GM12878 (cell line): ENCODE measurements around the gene CEP250. TPM values are rescaled to one million over a fixed set of nuclear protein-coding genes. Genes with fewer than 3 reads are reported as not detected.

Source experiments
- ATAC-seq: fragments of 200-7000 bp; cut with Tn5 transposase; 3 replicates; pipeline ENCODE4 v1.9.1; 2020; ENCODE audit warnings: mild to moderate bottlenecking, moderate library complexity
- BruUV-seq: library from RNA; stranded (reverse); fragments of 400-500 nt; replicated peaks from 2 replicates; lab custom pipeline; 2021; lab: Mats Ljungman, UMichigan
- CTCF ChIA-PET: fragments of 300-600 bp; sonication (Branson Sonifier 250); formaldehyde crosslinking; extraction: SDS; loops from one replicate; lab custom pipeline; 2021; ENCODE audit warnings: inconsistent platforms; lab: Yijun Ruan, JAX
- POLR2A ChIA-PET: fragments of 350-600 bp; formaldehyde crosslinking; extraction: SDS; loops from one replicate; lab custom pipeline; 2021; ENCODE audit warnings: inconsistent platforms; lab: Charles Lee
- RAD21 ChIA-PET: fragments of 300-600 bp; sonication (Branson Sonifier 250); formaldehyde crosslinking; loops from one replicate; lab custom pipeline; 2023; ENCODE audit warnings: antibody characterized with exemption; ENCODE audit not compliant: unreplicated experiment; lab: Charles Lee
- SMC1A ChIA-PET: fragments of 300-600 bp; sonication (Branson Sonifier 250); formaldehyde crosslinking; loops from one replicate; lab custom pipeline; 2023; ENCODE audit not compliant: unreplicated experiment, uncharacterized antibody; lab: Charles Lee
- DNase-seq: peaks from one replicate; pipeline ENCODE4 v3.0.0-alpha.2; 2011; ENCODE audit warnings: low read depth, low spot score
- FAIRE-seq: peaks from 3 replicates; lab custom pipeline; 2011; peaks lifted over from hg19 to GRCh38; lab: Jason Lieb, UNC
- H2AFZ ChIP-seq: 2 replicates; pipeline ENCODE4 v1.6.0; 2011; ENCODE audit warnings: low read depth, low read length, control low read depth; ENCODE audit not compliant: control insufficient read depth
- H3K27ac ChIP-seq: 2 replicates; pipeline ENCODE4 v1.5.1; 2011; ENCODE audit warnings: control low read depth; ENCODE audit not compliant: control insufficient read depth, insufficient read depth
- H3K27me3 ChIP-seq, 2 experiments: replicated peaks in 1 of 2; 2 replicates each; pipeline versions ENCODE4 v1.6.0 to v1.6.1; 2011; ENCODE audit warnings: low read length in 1 of 2; ENCODE audit not compliant: control insufficient read depth in 2 of 2, insufficient read depth in 2 of 2
- H3K36me3 ChIP-seq, 2 experiments: 2 replicates each; pipeline ENCODE4 v1.5.1; 2011; ENCODE audit warnings: low read length in 1 of 2; ENCODE audit not compliant: control insufficient read depth in 2 of 2, insufficient read depth in 2 of 2
- H3K4me1 ChIP-seq: 2 replicates; pipeline ENCODE4 v1.6.1; 2011; ENCODE audit warnings: mild to moderate bottlenecking, low read length, moderate library complexity, mixed read lengths; ENCODE audit not compliant: control insufficient read depth, insufficient read depth
- H3K4me2 ChIP-seq: 2 replicates; pipeline ENCODE4 v1.6.0; 2011; ENCODE audit warnings: control low read depth; ENCODE audit not compliant: control insufficient read depth, insufficient read depth
- H3K4me3 ChIP-seq: fragments of 200-600 bp; sonication (generic); 2 replicates; pipeline ENCODE4 v1.5.1; 2016
- H3K79me2 ChIP-seq: 2 replicates; pipeline ENCODE4 v1.6.0; 2011; ENCODE audit warnings: low read length; ENCODE audit not compliant: control insufficient read depth, insufficient read depth
- H3K9ac ChIP-seq: 2 replicates; pipeline ENCODE4 v1.8.0; 2011; ENCODE audit warnings: low read length, control low read depth, mixed read lengths; ENCODE audit not compliant: control insufficient read depth, insufficient read depth
- H3K9me3 ChIP-seq: replicated peaks from 3 replicates; pipeline ENCODE4 v1.5.1; 2011; ENCODE audit warnings: mild to moderate bottlenecking, low read length; ENCODE audit not compliant: control insufficient read depth, insufficient read depth
- H4K20me1 ChIP-seq: 2 replicates; pipeline ENCODE4 v1.6.0; 2011; ENCODE audit not compliant: control insufficient read depth, insufficient read depth
- ASH2L ChIP-seq: fragments of 300-600, 200-600 bp; sonication (generic); IDR thresholded peaks from 2 replicates; pipeline ENCODE4 v1.6.1; 2017; ENCODE audit warnings: low read depth, mild to moderate bottlenecking, borderline replicate concordance
- CBFB ChIP-seq: IDR thresholded peaks from 2 replicates; pipeline ENCODE4 v1.6.1; 2016; ENCODE audit warnings: antibody characterized with exemption, low read depth
- EED ChIP-seq: sonication (generic); IDR thresholded peaks from 2 replicates; pipeline ENCODE4 v1.6.1; 2016; ENCODE audit warnings: antibody characterized with exemption, low read depth
- MXI1 ChIP-seq: fragments of 150-350 bp; IDR thresholded peaks from 2 replicates; pipeline ENCODE4 v1.6.1; 2011; ENCODE audit warnings: low read depth, mild to moderate bottlenecking, inconsistent platforms, low read length, improper control_type of control experiment
- NFXL1 ChIP-seq: fragments of 450-650 bp; IDR thresholded peaks from 2 replicates; pipeline ENCODE4 v1.6.1; 2017; ENCODE audit warnings: antibody characterized with exemption, mild to moderate bottlenecking, borderline replicate concordance
- NFYB ChIP-seq: IDR thresholded peaks from 2 replicates; pipeline ENCODE4 v1.6.1; 2011; ENCODE audit warnings: low read depth, mild to moderate bottlenecking, low read length, improper control_type of control experiment, moderate library complexity; ENCODE audit not compliant: insufficient read depth
- RB1 ChIP-seq: fragments of 450-650 bp; formaldehyde crosslinking; IDR thresholded peaks from 2 replicates; pipeline ENCODE4 v1.6.1; 2017; ENCODE audit warnings: mild to moderate bottlenecking, borderline replicate concordance
- RFX5 ChIP-seq: IDR thresholded peaks from 2 replicates; pipeline ENCODE4 v1.6.1; 2011; ENCODE audit warnings: low read depth, low read length, improper control_type of control experiment
- SMARCA5 ChIP-seq: fragments of 450-650 bp; IDR thresholded peaks from 2 replicates; pipeline ENCODE4 v1.6.1; 2017; ENCODE audit warnings: mild to moderate bottlenecking
- ZNF622 ChIP-seq: fragments of 450-650 bp; IDR thresholded peaks from 2 replicates; pipeline ENCODE4 v1.6.1; 2017; ENCODE audit warnings: mild to moderate bottlenecking, inconsistent platforms
- ZSCAN29 ChIP-seq: fragments of 450-650 bp; IDR thresholded peaks from 2 replicates; pipeline ENCODE4 v1.6.1; 2017; ENCODE audit warnings: mild to moderate bottlenecking, moderate library complexity
- WGBS: methylation state at CpG from one replicate; pipeline ENCODE4 v1.1.6; 2016; ENCODE audit warnings: low lambda C conversion rate; ENCODE audit not compliant: insufficient replicate concordance, insufficient coverage; ENCODE audit errors: missing lambda C conversion rate; 5-methylcytosine and 5-hydroxymethylcytosine counted together
- in situ Hi-C: fragments of 300-500 bp; cut with MboI; formaldehyde crosslinking; loops from 9 replicates; pipeline ENCODE4 v1.14.3; 2018; ENCODE audit warnings: mixed read lengths
- intact Hi-C: fragments of 100-400 bp; cut with micrococcal nuclease; formaldehyde crosslinking; loops from one replicate; pipeline ENCODE4 v1.14.2; 2022; ENCODE audit not compliant: unreplicated experiment
- polyA plus RNA-seq, 11 experiments: library from polyadenylated mRNA; depleted of rRNA in 4 of 11; unstranded in 6 of 11; stranded (reverse) in 5 of 11; fragments of >200 nt; fragmentation: Nextera tagmentation in 4 of 11; fragmentation: Illumina TruSeq in 1 of 11; extraction: Ambion mirVana in 4 of 11; extraction: Trizol in 1 of 11; gene quantifications; 1 replicate in 1 of 11; 2 replicates in 10 of 11; pipeline versions ENCODE4 v1.2.1 to v1.2.3, GENCODE V29; 2011 to 2016; ENCODE audit warnings: inconsistent platforms in 2 of 11, missing spikeins in 2 of 11, low read depth in 1 of 11
- total RNA-seq, 4 experiments: library from RNA; depleted of rRNA in 3 of 4; stranded (reverse); fragments of >200 nt in 3 of 4; fragmentation: Illumina TruSeq in 1 of 4; extraction: Trizol in 1 of 4; gene quantifications; 2 replicates each; pipeline versions ENCODE4 v1.2.1 to v1.2.3, GENCODE V29; 2013 to 2021
- TF ChIP-seq, protein P1 (sequence below): fragments of 450-650 bp; IDR thresholded peaks from 2 replicates; pipeline ENCODE4 v1.6.1; 2016; ENCODE audit warnings: mild to moderate bottlenecking, moderate library complexity, borderline replicate concordance
- TF ChIP-seq, protein P2 (sequence below): fragments of 450-650 bp; IDR thresholded peaks from 2 replicates; pipeline ENCODE4 v1.6.1; 2017; ENCODE audit warnings: mild to moderate bottlenecking

CEP250 gene
- total and polyA plus RNA-seq, 10 of the 15 experiments (the other 5 are each of a cell fraction or from before 2014, with no cell fraction given) = 2.4 to 41.6 (median 25.7) TPM

DNA sequence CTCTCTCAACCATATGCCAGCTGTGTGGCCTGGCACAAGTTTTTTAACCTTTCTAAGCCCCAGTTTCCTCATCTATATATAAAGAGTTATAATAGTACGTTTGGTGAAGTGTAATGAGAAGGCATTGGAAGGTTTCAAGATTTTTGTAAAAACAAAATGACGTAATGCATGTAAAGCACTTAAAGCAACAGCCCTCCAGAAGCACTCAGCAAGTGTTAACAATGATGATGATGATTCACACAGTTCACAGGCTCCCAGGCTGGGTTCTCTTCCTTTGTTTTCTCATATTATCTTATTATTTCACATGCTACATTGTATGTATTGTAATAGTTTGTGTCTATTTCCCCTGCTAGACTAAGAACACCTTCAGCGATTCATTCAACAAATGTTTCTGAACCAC, 6.2 kb downstream of the CEP250 start:
- H3K4me3 ChIP-seq = no peak overlapping the region
- no peaks in the 10 kb centered on the region for H3K79me2 ChIP-seq
- BruUV-seq = no TSS peak
- H3K27ac ChIP-seq = no peak overlapping the region
- ATAC-seq (no peak), FAIRE-seq (no peak), DNase-seq (no peak)
- ChIA-PET RAD21 (interaction anchor here (0.7 to 1.6 kb wide), 2 partner anchors 155 to 317 kb away, joined by 3 to 4 read pairs; no protein-coding TSS in a partner anchor), SMC1A (interaction anchor here (1.3 kb wide), 2 partner anchors 38 to 154 kb away, joined by 4 read pairs; partner anchors contain the start of gene SPAG4), CTCF (interaction anchor here (1.1 to 3.7 kb wide), 5 partner anchors 13 to 493 kb away, joined by 3 to 27 read pairs (median 15); partner anchors contain the start of gene SCAND1), POLR2A (no interaction called here)
- H3K4me2 ChIP-seq = no peak overlapping the region
- in situ Hi-C loops = no loop called here
- no peaks in the 10 kb centered on the region for H3K27me3 ChIP-seq
- H3K9me3 ChIP-seq = no peaks in the 10 kb centered on the region; the same call in 2 of the 3 replicates
- TF ChIP-seq, protein P1, sequence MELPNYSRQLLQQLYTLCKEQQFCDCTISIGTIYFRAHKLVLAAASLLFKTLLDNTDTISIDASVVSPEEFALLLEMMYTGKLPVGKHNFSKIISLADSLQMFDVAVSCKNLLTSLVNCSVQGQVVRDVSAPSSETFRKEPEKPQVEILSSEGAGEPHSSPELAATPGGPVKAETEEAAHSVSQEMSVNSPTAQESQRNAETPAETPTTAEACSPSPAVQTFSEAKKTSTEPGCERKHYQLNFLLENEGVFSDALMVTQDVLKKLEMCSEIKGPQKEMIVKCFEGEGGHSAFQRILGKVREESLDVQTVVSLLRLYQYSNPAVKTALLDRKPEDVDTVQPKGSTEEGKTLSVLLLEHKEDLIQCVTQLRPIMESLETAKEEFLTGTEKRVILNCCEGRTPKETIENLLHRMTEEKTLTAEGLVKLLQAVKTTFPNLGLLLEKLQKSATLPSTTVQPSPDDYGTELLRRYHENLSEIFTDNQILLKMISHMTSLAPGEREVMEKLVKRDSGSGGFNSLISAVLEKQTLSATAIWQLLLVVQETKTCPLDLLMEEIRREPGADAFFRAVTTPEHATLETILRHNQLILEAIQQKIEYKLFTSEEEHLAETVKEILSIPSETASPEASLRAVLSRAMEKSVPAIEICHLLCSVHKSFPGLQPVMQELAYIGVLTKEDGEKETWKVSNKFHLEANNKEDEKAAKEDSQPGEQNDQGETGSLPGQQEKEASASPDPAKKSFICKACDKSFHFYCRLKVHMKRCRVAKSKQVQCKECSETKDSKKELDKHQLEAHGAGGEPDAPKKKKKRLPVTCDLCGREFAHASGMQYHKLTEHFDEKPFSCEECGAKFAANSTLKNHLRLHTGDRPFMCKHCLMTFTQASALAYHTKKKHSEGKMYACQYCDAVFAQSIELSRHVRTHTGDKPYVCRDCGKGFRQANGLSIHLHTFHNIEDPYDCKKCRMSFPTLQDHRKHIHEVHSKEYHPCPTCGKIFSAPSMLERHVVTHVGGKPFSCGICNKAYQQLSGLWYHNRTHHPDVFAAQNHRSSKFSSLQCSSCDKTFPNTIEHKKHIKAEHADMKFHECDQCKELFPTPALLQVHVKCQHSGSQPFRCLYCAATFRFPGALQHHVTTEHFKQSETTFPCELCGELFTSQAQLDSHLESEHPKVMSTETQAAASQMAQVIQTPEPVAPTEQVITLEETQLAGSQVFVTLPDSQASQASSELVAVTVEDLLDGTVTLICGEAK = no peak
- TF ChIP-seq RB1 = no peak
- TF ChIP-seq MXI1 = no peak
- TF ChIP-seq NFXL1 = no peak
- no peak for TF ChIP-seq ASH2L
- no peak for TF ChIP-seq CBFB
- TF ChIP-seq SMARCA5 = no peak
- TF ChIP-seq NFYB = no peak
- no peak for TF ChIP-seq ZSCAN29
- no peak for TF ChIP-seq ZNF622
- no peak for TF ChIP-seq EED
- no peak for TF ChIP-seq RFX5
- TF ChIP-seq, protein P2, sequence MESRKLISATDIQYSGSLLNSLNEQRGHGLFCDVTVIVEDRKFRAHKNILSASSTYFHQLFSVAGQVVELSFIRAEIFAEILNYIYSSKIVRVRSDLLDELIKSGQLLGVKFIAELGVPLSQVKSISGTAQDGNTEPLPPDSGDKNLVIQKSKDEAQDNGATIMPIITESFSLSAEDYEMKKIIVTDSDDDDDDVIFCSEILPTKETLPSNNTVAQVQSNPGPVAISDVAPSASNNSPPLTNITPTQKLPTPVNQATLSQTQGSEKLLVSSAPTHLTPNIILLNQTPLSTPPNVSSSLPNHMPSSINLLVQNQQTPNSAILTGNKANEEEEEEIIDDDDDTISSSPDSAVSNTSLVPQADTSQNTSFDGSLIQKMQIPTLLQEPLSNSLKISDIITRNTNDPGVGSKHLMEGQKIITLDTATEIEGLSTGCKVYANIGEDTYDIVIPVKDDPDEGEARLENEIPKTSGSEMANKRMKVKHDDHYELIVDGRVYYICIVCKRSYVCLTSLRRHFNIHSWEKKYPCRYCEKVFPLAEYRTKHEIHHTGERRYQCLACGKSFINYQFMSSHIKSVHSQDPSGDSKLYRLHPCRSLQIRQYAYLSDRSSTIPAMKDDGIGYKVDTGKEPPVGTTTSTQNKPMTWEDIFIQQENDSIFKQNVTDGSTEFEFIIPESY = no peak
- H3K36me3 ChIP-seq = peaks cover 0 to 8% of the 10 kb centered on the region in 2 experiments; a peak in 2 of 4 replicates
- no peak overlapping the region for H2AFZ ChIP-seq
- no peak overlapping the region for H3K9ac ChIP-seq
- intact Hi-C loops = loop anchor here (2.0 to 10.0 kb wide), 4 partner anchors 61 to 421 kb away; partner anchors contain the start of genes NFS1, ROMO1 and SPAG4
- no peaks in the 10 kb centered on the region for H4K20me1 ChIP-seq
- 50% methylated on average over 3 of the region's 3 CpGs for WGBS
- no peaks in the 10 kb centered on the region for H3K4me1 ChIP-seq
